Left colon (tissue), 2 donors: ENCODE data around the gene ARRDC4. TPM values are rescaled to one million over a fixed set of nuclear protein-coding genes. Genes with fewer than 3 reads are reported as not detected.
A peak's percentile ranks its signal among the peaks of the same experiment; 100 is the strongest.

ENCODE experiments used
- ATAC-seq: fragments of 200-7000 bp; cut with Tn5 transposase; one replicate; pipeline ENCODE4 v1.9.1; 2020; ENCODE audit warnings: mild to moderate bottlenecking, moderate library complexity
- DNase-seq, 2 donors: peaks; one replicate each; pipeline ENCODE4 v3.0.0-alpha.2; 2020
- intact Hi-C, 2 donors: fragments of 100-400 bp; cut with DNase I in 1 of 2; cut with micrococcal nuclease in 1 of 2; formaldehyde crosslinking; loops; one replicate each; pipeline versions ENCODE4 v1.11.2 to v1.14.0; 2022; cut with DNase I, micrococcal nuclease
- long read RNA-seq: library from polyadenylated mRNA; unstranded; transcript quantifications from one replicate; pipeline ENCODE4 v2.0.0, GENCODE V29; 2021
- total RNA-seq, 2 donors: library from RNA; stranded (reverse); fragmentation: NEBNext Ultra II Directional; extraction: Animal tissue kit (Norgen Biotek cat#: 25700); gene quantifications; one replicate each; pipeline ENCODE4 v1.2.1, GENCODE V29; 2021
- donor health status: DM: no; HTN: no; CAD: no.
- donor health status: DM: yes; HTN: yes; CAD: no.

Gene ARRDC4
- 10 to 100 TPM; 29.0 to 55.6 TPM for total RNA-seq
- long read RNA-seq, full-length matches to known transcripts, result 39 of 50 reads
- long read RNA-seq, partial matches to known transcripts, result 8 of 50 reads
- long read RNA-seq, other reads (novel, unspliced or antisense), result 3 of 50 reads

- intact Hi-C loops, result loop anchor here in 1 of 2 donors (10.0 kb wide), 1 partner anchor 114 kb away; no protein-coding TSS in a partner anchor
- peak in 1 of 2 donors; percentile 100 for DNase-seq
Observed at GRCh38 chr15:97960364-97961066, at the start of gene ARRDC4. Gene ARRDC4, plus strand, starts transcription at chr15:97960703. Its CDS starts 159 bp downstream, at chr15:97960862.

GRCh38 chr15:97914711-97915110 lies 45.8 kb upstream of the ARRDC4 start:
- intact Hi-C loops, result no loop called here
- DNase-seq (no peak), ATAC-seq (no peak)

More at GRCh38 chr15:97960364-97961066, at the start of gene ARRDC4:
- ATAC-seq, result peak; percentile 89

- intact Hi-C loops, result no loop called here
- ATAC-seq, result no peak
Observed at GRCh38 chr15:97915261-97915660, 45.2 kb upstream of the ARRDC4 start.

GRCh38 chr15:97921296-97921865 lies 39.1 kb upstream of the ARRDC4 start:
- ATAC-seq (peak; percentile 81), DNase-seq (no peak)
- intact Hi-C loops, result no loop called here

More at GRCh38 chr15:97915261-97915660, 45.2 kb upstream of the ARRDC4 start:
- DNase-seq, result no peak

- DNase-seq, result no peak
- intact Hi-C loops, result no loop called here
- ATAC-seq, result no peak
Observed at GRCh38 chr15:97929456-97930229, 30.9 kb upstream of the ARRDC4 start.

GRCh38 chr15:97930230-97930629 lies 30.3 kb upstream of the ARRDC4 start:
- ATAC-seq (no peak), DNase-seq (no peak)
- intact Hi-C loops, result no loop called here

GRCh38 chr15:97931314-97931713 lies 29.2 kb upstream of the ARRDC4 start:
- ATAC-seq (no peak), DNase-seq (no peak)
- intact Hi-C loops, result no loop called here

- ATAC-seq, result no peak
- no peak for DNase-seq
- intact Hi-C loops, result no loop called here
Observed at GRCh38 chr15:97933589-97933988, 26.9 kb upstream of the ARRDC4 start.

GRCh38 chr15:97940993-97941392 lies 19.5 kb upstream of the ARRDC4 start:
- ATAC-seq (no peak), DNase-seq (no peak)
- intact Hi-C loops, result no loop called here

- DNase-seq (no peak), ATAC-seq (no peak)
- intact Hi-C loops, result no loop called here
Observed at GRCh38 chr15:97941572-97941971, 18.9 kb upstream of the ARRDC4 start.

- no peak for DNase-seq
- no peak for ATAC-seq
- intact Hi-C loops, result no loop called here
Observed at GRCh38 chr15:97944724-97945123, 15.8 kb upstream of the ARRDC4 start.

GRCh38 chr15:97947465-97948260 lies 12.8 kb upstream of the ARRDC4 start:
- DNase-seq (peak; percentile 36 to 46), ATAC-seq (peak; percentile 95)
- intact Hi-C loops, result no loop called here

GRCh38 chr15:97953254-97953653 lies 7.2 kb upstream of the ARRDC4 start:
- DNase-seq, result no peak
- intact Hi-C loops, result no loop called here
- ATAC-seq, result no peak

GRCh38 chr15:97953748-97954147 lies 6.8 kb upstream of the ARRDC4 start:
- ATAC-seq (no peak), DNase-seq (no peak)
- intact Hi-C loops, result no loop called here

- intact Hi-C loops, result no loop called here
Observed at GRCh38 chr15:97955035-97955434, 5.5 kb upstream of the ARRDC4 start.

GRCh38 chr15:97955529-97955928 lies 5.0 kb upstream of the ARRDC4 start:
- no peak for DNase-seq
- no peak for ATAC-seq
- intact Hi-C loops, result no loop called here

More at GRCh38 chr15:97955035-97955434, 5.5 kb upstream of the ARRDC4 start:
- DNase-seq, result peak in 1 of 2 donors; percentile 40
- ATAC-seq, result peak; percentile 91

- ATAC-seq, result no peak
- intact Hi-C loops, result loop anchor here in 1 of 2 donors (10.0 kb wide), 1 partner anchor 115 kb away; no protein-coding TSS in a partner anchor
Observed at GRCh38 chr15:97959724-97960363, 659 bp upstream of the ARRDC4 start.

More at GRCh38 chr15:97959724-97960363, 659 bp upstream of the ARRDC4 start:
- peak in 1 of 2 donors; percentile 100 for DNase-seq
